K562 (cell line): ENCODE results near the gene PKP1. TPM values are rescaled to one million over a fixed set of nuclear protein-coding genes. Genes with fewer than 3 reads are reported as not detected.

ENCODE experiments used
- ATAC-seq: fragments of 200-7000 bp; cut with Tn5 transposase; 3 replicates; pipeline ENCODE4 v1.9.1; 2020; ENCODE audit warnings: moderate library complexity
- BruUV-seq: library from RNA; stranded (reverse); fragments of 400-500 nt; replicated peaks from 2 replicates; lab custom pipeline; 2021; lab: Mats Ljungman, UMichigan
- CTCF ChIA-PET: fragments of 300-600 bp; formaldehyde crosslinking; extraction: SDS; loops from one replicate; lab custom pipeline; 2021; ENCODE audit warnings: low intra/inter-chr PET ratio; lab: Yijun Ruan, JAX
- POLR2A ChIA-PET: fragments of 300-600, 350-650 bp; sonication (Branson Sonifier 250); formaldehyde crosslinking; extraction: SDS; loops from one replicate; lab custom pipeline; 2021; ENCODE audit warnings: antibody characterized with exemption, inconsistent platforms; lab: Yijun Ruan, JAX
- DNase-seq, 4 experiments: peaks; one replicate each; pipeline versions ENCODE4 v3.0.0 to v3.0.0-alpha.2; 2011 to 2018; ENCODE audit warnings: low spot score in 3 of 4, mixed read lengths in 3 of 4; ENCODE audit errors: extremely low read depth in 1 of 4
- FAIRE-seq: peaks from 2 replicates; lab custom pipeline; 2011; peaks lifted over from hg19 to GRCh38; lab: Jason Lieb, UNC
- H2AFZ ChIP-seq: 2 replicates; pipeline ENCODE4 v1.6.0; 2011; ENCODE audit warnings: low read depth, low read length, control low read depth, inconsistent platforms
- H3K27ac ChIP-seq: fragments of 200-600 bp; 3 replicates; pipeline ENCODE4 v1.8.0; 2011; ENCODE audit warnings: low read depth, mild to moderate bottlenecking, control low read depth, inconsistent platforms, low read length, moderate library complexity, mixed read lengths; ENCODE audit errors: extremely low read depth
- H3K27me3 ChIP-seq, 2 experiments: fragments of 300-600 bp in 1 of 2; 2 replicates in 1 of 2; 3 replicates in 1 of 2; pipeline versions ENCODE4 v1.6.0 to v1.8.0; 2011; ENCODE audit warnings: inconsistent platforms in 2 of 2, low read length in 2 of 2, mild to moderate bottlenecking in 1 of 2, mixed read lengths in 1 of 2, moderate library complexity in 1 of 2; ENCODE audit not compliant: control insufficient read depth in 2 of 2, insufficient read depth in 2 of 2
- H3K36me3 ChIP-seq: fragments of 300-600 bp; 3 replicates; pipeline ENCODE4 v1.8.0; 2011; ENCODE audit warnings: mild to moderate bottlenecking, low read length, inconsistent platforms; ENCODE audit not compliant: control insufficient read depth, insufficient read depth
- H3K4me1 ChIP-seq, 2 experiments: fragments of 200-600 bp in 1 of 2; replicated peaks in 1 of 2; 2 replicates in 1 of 2; 3 replicates in 1 of 2; pipeline versions ENCODE4 v1.5.1 to v1.8.0; 2011; ENCODE audit warnings: inconsistent platforms in 2 of 2, low read length in 2 of 2, mild to moderate bottlenecking in 1 of 2, mixed read lengths in 1 of 2, moderate library complexity in 1 of 2; ENCODE audit not compliant: control insufficient read depth in 2 of 2, insufficient read depth in 2 of 2
- H3K4me2 ChIP-seq: 2 replicates; pipeline ENCODE4 v1.6.1; 2011; ENCODE audit warnings: low read length, control low read depth, inconsistent platforms, mixed read lengths; ENCODE audit not compliant: insufficient read depth
- H3K4me3 ChIP-seq: fragments of 200-600 bp; sonication (generic), shearing (Covaris generic); 2 replicates; pipeline ENCODE4 v1.5.1; 2016; ENCODE audit warnings: control low read depth, inconsistent platforms
- H3K79me2 ChIP-seq: fragments of 200-600 bp; 3 replicates; pipeline ENCODE4 v1.8.0; 2011; ENCODE audit warnings: low read length, inconsistent platforms; ENCODE audit not compliant: control insufficient read depth, insufficient read depth
- H3K9ac ChIP-seq, 2 experiments: 2 replicates each; pipeline versions ENCODE4 v1.6.0 to v1.6.1; 2011; ENCODE audit warnings: low read depth in 2 of 2, low read length in 2 of 2, control low read depth in 1 of 2, inconsistent platforms in 1 of 2, mild to moderate bottlenecking in 1 of 2, mixed read lengths in 1 of 2; ENCODE audit not compliant: insufficient read depth in 1 of 2
- H3K9me1 ChIP-seq: one replicate; pipeline ENCODE4 v1.6.0; 2011; ENCODE audit warnings: inconsistent platforms, mild to moderate bottlenecking, low read length, moderate library complexity; ENCODE audit not compliant: control insufficient read depth, insufficient read depth
- H3K9me3 ChIP-seq: replicated peaks from 2 replicates; pipeline ENCODE4 v1.5.1; 2011; ENCODE audit warnings: low read depth, low read length, inconsistent platforms; ENCODE audit not compliant: control insufficient read depth, insufficient read depth
- H4K20me1 ChIP-seq: replicated peaks from 2 replicates; pipeline ENCODE4 v1.6.1; 2011; ENCODE audit warnings: low read length, inconsistent platforms, mixed read lengths; ENCODE audit not compliant: control insufficient read depth, insufficient read depth
- CREBBP ChIP-seq: IDR thresholded peaks from one replicate; pipeline ENCODE4 v1.6.1; 2012; ENCODE audit warnings: low read depth, mild to moderate bottlenecking, control low read depth, inconsistent platforms, low read length
- FOSL1 ChIP-seq: fragments of 200-800 bp; sonication (Bioruptor generic); conservative IDR thresholded peaks from 2 replicates; pipeline ENCODE4 v1.6.1; 2016; ENCODE audit warnings: missing genetic modification characterization, missing compliant biosample characterization
- KLF6 ChIP-seq: fragments of 250-450 bp; sonication (Bioruptor Pico); IDR thresholded peaks from 2 replicates; pipeline ENCODE4 v1.4.0; 2020; ENCODE audit warnings: mild to moderate bottlenecking, moderate library complexity, borderline replicate concordance
- MLX ChIP-seq, 2 experiments: fragments of 450-650 bp in 1 of 2; sonication (generic) in 1 of 2; formaldehyde crosslinking; conservative IDR thresholded peaks; 2 replicates each; pipeline versions ENCODE4 v1.4.0 to v1.8.1; 2020 to 2022; ENCODE audit warnings: mild to moderate bottlenecking in 1 of 2, missing genetic modification reagents in 1 of 2
- PRPF4 ChIP-seq: fragments of 200-400 bp; formaldehyde crosslinking; IDR thresholded peaks from one replicate; pipeline ENCODE4 v1.6.1; 2017; ENCODE audit warnings: low read length, low read depth, mild to moderate bottlenecking; ENCODE audit not compliant: insufficient read depth, poor library complexity, severe bottlenecking
- RUNX1 ChIP-seq: sonication (generic); IDR thresholded peaks from 2 replicates; pipeline ENCODE4 v1.6.1; 2016; ENCODE audit warnings: antibody characterized with exemption, low read depth
- WHSC1 ChIP-seq: IDR thresholded peaks from one replicate; pipeline ENCODE4 v1.6.1; 2012; ENCODE audit warnings: low read length, control low read depth, inconsistent platforms
- ZNF354B ChIP-seq: fragments of 250-450 bp; sonication (Bioruptor Pico); IDR thresholded peaks from 2 replicates; pipeline ENCODE4 v1.4.0; 2020
- WGBS: fragments of 100-300 bp; shearing (Covaris generic); methylation state at CpG from one replicate; pipeline ENCODE4 v1.1.6; 2016; ENCODE audit warnings: low coverage, mixed read lengths; ENCODE audit not compliant: insufficient coverage; ENCODE audit errors: missing lambda C conversion rate; 5-methylcytosine and 5-hydroxymethylcytosine counted together
- in situ Hi-C: fragments of 300-500 bp; cut with MboI; formaldehyde crosslinking; loops from 4 replicates; pipeline ENCODE4 v1.15.0; 2018; ENCODE audit warnings: inconsistent platforms, mixed read lengths
- intact Hi-C: fragments of 100-400 bp; cut with micrococcal nuclease; formaldehyde crosslinking; loops from 2 replicates; pipeline ENCODE4 v1.14.2; 2022
- polyA plus RNA-seq, 8 experiments: library from polyadenylated mRNA; depleted of rRNA in 4 of 8; stranded (reverse) in 5 of 8; unstranded in 3 of 8; fragments of >200 nt; fragmentation: Nextera tagmentation in 2 of 8; fragmentation: Illumina TruSeq in 1 of 8; extraction: Ambion mirVana in 2 of 8; extraction: Trizol in 1 of 8; gene quantifications; 2 replicates each; pipeline versions ENCODE4 v1.2.1 to v1.2.3, GENCODE V29; 2011 to 2014; ENCODE audit warnings: inconsistent platforms in 1 of 8, missing spikeins in 1 of 8
- total RNA-seq, 7 experiments: library from RNA; depleted of rRNA in 6 of 7; stranded (reverse); fragments of >200 nt in 6 of 7; fragmentation: Illumina TruSeq in 2 of 7; extraction: Trizol in 2 of 7; gene quantifications; 2 replicates each; pipeline versions ENCODE4 v1.2.1 to v1.2.3, GENCODE V29; 2011 to 2021; ENCODE audit warnings: low replicate concordance in 1 of 7
- TF ChIP-seq, protein P1 (sequence below): fragments of 200-400 bp; formaldehyde crosslinking; IDR thresholded peaks from 2 replicates; pipeline ENCODE4 v1.6.1; 2017; ENCODE audit warnings: mild to moderate bottlenecking, low read depth, low read length, moderate library complexity

The PKP1 gene
- total and polyA plus RNA-seq, 9 of the 15 experiments (the other 6 are each of a cell fraction or from before 2014, with no cell fraction given): not detected

GRCh38 chr1:201265756-201266155 lies 17.6 kb upstream of the PKP1 start:
- Histone ChIP-seq H2AFZ (no peak overlapping the region), H3K4me3 (no peak overlapping the region), H3K4me2 (no peak overlapping the region), H3K9ac (no peak overlapping the region), H3K36me3 (no peaks in the 10 kb centered on the region)
- DNase-seq (no peak), ATAC-seq (no peak), FAIRE-seq (no peak)
- WGBS: 0% methylated on average over 3 of the region's 3 CpGs
- in situ Hi-C loops (no loop called here), intact Hi-C loops (no loop called here)
- CTCF ChIA-PET: interaction anchor here (0.7 kb wide), 1 partner anchor 89 kb away, joined by 3 read pairs; no protein-coding TSS in a partner anchor
- TF ChIP-seq FOSL1 (peak; percentile 38; the same call in 1 of the 2 replicates), WHSC1 (no peak)
- TF ChIP-seq, all 486 proteins: peak for 1
- POLR2A ChIA-PET: no interaction called here
- peaks cover 5% of the 10 kb centered on the region; the same call in 1 of the 2 replicates for H4K20me1 ChIP-seq
- H3K79me2 ChIP-seq: no peaks in the 10 kb centered on the region
- H3K27me3 ChIP-seq: peaks cover 15 to 51% of the 10 kb centered on the region in 2 experiments; a peak in 4 of 5 replicates
- no peaks in the 10 kb centered on the region for H3K9me3 ChIP-seq
- H3K27ac ChIP-seq: no peak overlapping the region
- no peaks in the 10 kb centered on the region for H3K4me1 ChIP-seq
- H3K9me1 ChIP-seq: no peaks in the 10 kb centered on the region
- BruUV-seq: no TSS peak

- ChIA-PET CTCF (interaction anchor here (0.7 kb wide), 1 partner anchor 88 kb away, joined by 3 read pairs; no protein-coding TSS in a partner anchor), POLR2A (interaction anchor here (0.7 kb wide), 1 partner anchor 146 kb away, joined by 3 read pairs; no protein-coding TSS in a partner anchor)
- intact Hi-C loops (no loop called here), in situ Hi-C loops (no loop called here)
- Histone ChIP-seq H3K4me1 (no peaks in the 10 kb centered on the region), H3K9ac (no peak overlapping the region), H3K4me2 (no peak overlapping the region), H3K79me2 (no peaks in the 10 kb centered on the region), H3K27me3 (peaks cover 11 to 51% of the 10 kb centered on the region in 2 experiments; a peak in 4 of 5 replicates), H3K9me1 (no peaks in the 10 kb centered on the region), H3K27ac (no peak overlapping the region), H3K9me3 (no peaks in the 10 kb centered on the region), H3K36me3 (no peaks in the 10 kb centered on the region), H4K20me1 (peaks cover 5% of the 10 kb centered on the region; the same call in 1 of the 2 replicates), H3K4me3 (no peak overlapping the region), H2AFZ (no peak overlapping the region)
- no TSS peak for BruUV-seq
- FAIRE-seq (no peak), DNase-seq (no peak), ATAC-seq (no peak)
- TF ChIP-seq MLX (CRISPR knock-in tag; conservative IDR thresholded peaks at IDR 0.05) (no peak), CREBBP (no peak), ZNF354B (CRISPR knock-in tag) (no peak), RUNX1 (no peak), PRPF4 (no peak), KLF6 (CRISPR knock-in tag) (no peak)
- TF ChIP-seq, protein P1, sequence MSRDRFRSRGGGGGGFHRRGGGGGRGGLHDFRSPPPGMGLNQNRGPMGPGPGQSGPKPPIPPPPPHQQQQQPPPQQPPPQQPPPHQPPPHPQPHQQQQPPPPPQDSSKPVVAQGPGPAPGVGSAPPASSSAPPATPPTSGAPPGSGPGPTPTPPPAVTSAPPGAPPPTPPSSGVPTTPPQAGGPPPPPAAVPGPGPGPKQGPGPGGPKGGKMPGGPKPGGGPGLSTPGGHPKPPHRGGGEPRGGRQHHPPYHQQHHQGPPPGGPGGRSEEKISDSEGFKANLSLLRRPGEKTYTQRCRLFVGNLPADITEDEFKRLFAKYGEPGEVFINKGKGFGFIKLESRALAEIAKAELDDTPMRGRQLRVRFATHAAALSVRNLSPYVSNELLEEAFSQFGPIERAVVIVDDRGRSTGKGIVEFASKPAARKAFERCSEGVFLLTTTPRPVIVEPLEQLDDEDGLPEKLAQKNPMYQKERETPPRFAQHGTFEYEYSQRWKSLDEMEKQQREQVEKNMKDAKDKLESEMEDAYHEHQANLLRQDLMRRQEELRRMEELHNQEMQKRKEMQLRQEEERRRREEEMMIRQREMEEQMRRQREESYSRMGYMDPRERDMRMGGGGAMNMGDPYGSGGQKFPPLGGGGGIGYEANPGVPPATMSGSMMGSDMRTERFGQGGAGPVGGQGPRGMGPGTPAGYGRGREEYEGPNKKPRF: no peak
Measured at GRCh38 chr1:201266276-201266675, 17.0 kb upstream of the PKP1 start.
